Brain microvascular endothelial cell (primary cell): ENCODE measurements around the gene WDR62.

ENCODE experiments used
- DNase-seq: peaks from one replicate; pipeline ENCODE4 v3.0.0-alpha.2; 2020
- H3K27ac ChIP-seq: fragments of 250-450 bp; sonication (Bioruptor Pico); 2 replicates; pipeline ENCODE4 v1.5.1; 2020; ENCODE audit warnings: mild to moderate bottlenecking, moderate library complexity
- H3K27me3 ChIP-seq: fragments of 250-450 bp; sonication (Bioruptor Pico); replicated peaks from 2 replicates; pipeline ENCODE4 v1.5.1; 2020; ENCODE audit warnings: mild to moderate bottlenecking
- H3K36me3 ChIP-seq: fragments of 250-450 bp; sonication (Bioruptor Pico); replicated peaks from 2 replicates; pipeline ENCODE4 v1.5.1; 2020; ENCODE audit warnings: mild to moderate bottlenecking
- H3K4me3 ChIP-seq: 2 replicates; pipeline ENCODE4 v1.5.1; 2011; ENCODE audit warnings: low read depth, mild to moderate bottlenecking, control low read depth, low read length, moderate library complexity
- CTCF ChIP-seq: IDR thresholded peaks from 2 replicates; pipeline ENCODE4 v1.5.1; 2011; ENCODE audit warnings: low read depth, mild to moderate bottlenecking, moderate library complexity, low read length, control low read depth, inconsistent platforms; ENCODE audit errors: missing control alignments
- in situ Hi-C: cut with HindIII; loops from 2 replicates; pipeline ENCODE4 v1.10.0; 2017; ENCODE audit warnings: low sequenced_read_pairs, low pct_ligation_motif_present

The WDR62 gene

GRCh38 chr19:36025541-36025940 is 29.2 kb upstream of the WDR62 start:
- Histone ChIP-seq H3K36me3 (peaks cover 9% of the 10 kb centered on the region), H3K4me3 (no peak overlapping the region), H3K27ac (no peak overlapping the region), H3K27me3 (no peaks in the 10 kb centered on the region)
- TF ChIP-seq CTCF = no peak
- in situ Hi-C loops = no loop called here
- DNase-seq = no peak

- no peaks in the 10 kb centered on the region for H3K27me3 ChIP-seq
- DNase-seq = no peak
- TF ChIP-seq CTCF = no peak
- H3K27ac ChIP-seq = no peak overlapping the region
- H3K4me3 ChIP-seq = no peak overlapping the region
- H3K36me3 ChIP-seq = peaks cover 9% of the 10 kb centered on the region
- in situ Hi-C loops = no loop called here
Observed at GRCh38 chr19:36026091-36026876, 28.4 kb upstream of the WDR62 start.

- Histone ChIP-seq H3K4me3 (no peak overlapping the region), H3K27me3 (no peaks in the 10 kb centered on the region), H3K27ac (no peak overlapping the region), H3K36me3 (peaks cover 5% of the 10 kb centered on the region)
- TF ChIP-seq CTCF = no peak
- in situ Hi-C loops = no loop called here
- DNase-seq = no peak
Observed at GRCh38 chr19:36027696-36028095, 27.0 kb upstream of the WDR62 start.

- DNase-seq = no peak
- in situ Hi-C loops = no loop called here
- Histone ChIP-seq H3K27me3 (no peaks in the 10 kb centered on the region), H3K27ac (no peak overlapping the region), H3K36me3 (peaks cover 5% of the 10 kb centered on the region), H3K4me3 (no peak overlapping the region)
- TF ChIP-seq CTCF = no peak
Observed at GRCh38 chr19:36028313-36029041, 26.2 kb upstream of the WDR62 start.

GRCh38 chr19:36030264-36031148 is 24.2 kb upstream of the WDR62 start:
- no peak for DNase-seq
- no peak for TF ChIP-seq CTCF
- in situ Hi-C loops = no loop called here
- Histone ChIP-seq H3K4me3 (no peak overlapping the region), H3K27ac (no peak overlapping the region), H3K27me3 (no peaks in the 10 kb centered on the region), H3K36me3 (peaks cover 5% of the 10 kb centered on the region)
